Endothelial cell of umbilical vein (primary cell): ENCODE results near the gene FYN. TPM values are rescaled to one million over a fixed set of nuclear protein-coding genes. Genes with fewer than 3 reads are reported as not detected.

ENCODE experiments used
- BruUV-seq: library from RNA; stranded (reverse); fragments of 400-500 nt; replicated peaks from 2 replicates; lab custom pipeline; 2021; lab: Mats Ljungman, UMichigan
- CTCF ChIA-PET: fragments of 300-600, 350-600 bp; sonication (Branson Sonifier 250); formaldehyde crosslinking; loops from one replicate; lab custom pipeline; 2021; ENCODE audit warnings: antibody characterized with exemption, inconsistent platforms; lab: Charles Lee
- POLR2A ChIA-PET: fragments of 300-600, 350-600 bp; sonication (Branson Sonifier 250); formaldehyde crosslinking; loops from one replicate; lab custom pipeline; 2021; ENCODE audit warnings: antibody characterized with exemption, inconsistent platforms; lab: Charles Lee
- DNase-seq: peaks from one replicate; pipeline ENCODE4 v3.0.0-alpha.2; 2011; ENCODE audit warnings: low read depth, low spot score
- FAIRE-seq: peaks from 2 replicates; lab custom pipeline; 2011; peaks lifted over from hg19 to GRCh38; lab: Jason Lieb, UNC
- H2AFZ ChIP-seq: 2 replicates; pipeline ENCODE4 v1.6.0; 2012; ENCODE audit warnings: low read depth, low read length, control low read depth, inconsistent platforms
- H3K27ac ChIP-seq: 2 replicates; pipeline ENCODE4 v1.5.1; 2011; ENCODE audit warnings: low read depth, mild to moderate bottlenecking, control low read depth, low read length, moderate library complexity; ENCODE audit not compliant: insufficient read depth
- H3K27me3 ChIP-seq, 2 experiments: 2 replicates each; pipeline versions ENCODE4 v1.6.0 to v1.6.1; 2011; ENCODE audit warnings: low read length in 2 of 2, mixed read lengths in 1 of 2; ENCODE audit not compliant: control insufficient read depth in 2 of 2, insufficient read depth in 2 of 2
- H3K36me3 ChIP-seq, 2 experiments: 2 replicates in 1 of 2; 3 replicates in 1 of 2; pipeline ENCODE4 v1.5.1; 2011; ENCODE audit warnings: low read length in 2 of 2, mild to moderate bottlenecking in 1 of 2, moderate library complexity in 1 of 2; ENCODE audit not compliant: control insufficient read depth in 2 of 2, insufficient read depth in 2 of 2; ENCODE audit errors: extremely low read depth in 1 of 2
- H3K4me1 ChIP-seq: 3 replicates; pipeline ENCODE4 v1.5.1; 2011; ENCODE audit warnings: mild to moderate bottlenecking, low read length; ENCODE audit not compliant: control insufficient read depth, insufficient read depth; ENCODE audit errors: extremely low read depth
- H3K4me2 ChIP-seq: 2 replicates; pipeline ENCODE4 v1.6.1; 2011; ENCODE audit warnings: low read length, control low read depth, mixed read lengths; ENCODE audit not compliant: insufficient read depth
- H3K4me3 ChIP-seq, 3 experiments: fragments of 200-600 bp in 1 of 3; sonication (generic), shearing (Covaris generic) in 1 of 3; replicated peaks in 1 of 3; 2 replicates each; pipeline ENCODE4 v1.5.1; 2011 to 2016; ENCODE audit warnings: control low read depth in 3 of 3, low read length in 3 of 3, mild to moderate bottlenecking in 2 of 3, inconsistent platforms in 1 of 3, low read depth in 1 of 3, moderate library complexity in 1 of 3; ENCODE audit not compliant: insufficient read depth in 1 of 3
- H3K79me2 ChIP-seq: 2 replicates; pipeline ENCODE4 v1.6.0; 2012; ENCODE audit warnings: low read length, inconsistent platforms; ENCODE audit not compliant: control insufficient read depth, insufficient read depth
- H3K9ac ChIP-seq: replicated peaks from 2 replicates; pipeline ENCODE3; 2011; ENCODE audit warnings: low read length, control low read depth; ENCODE audit not compliant: insufficient read depth; ENCODE audit errors: extremely low read depth
- H3K9me1 ChIP-seq: replicated peaks from 3 replicates; pipeline ENCODE4 v1.6.0; 2011; ENCODE audit warnings: mild to moderate bottlenecking, low read length; ENCODE audit not compliant: control insufficient read depth, insufficient read depth; ENCODE audit errors: extremely low read depth
- H3K9me3 ChIP-seq: replicated peaks from 2 replicates; pipeline ENCODE4 v1.5.1; 2012; ENCODE audit warnings: low read length, inconsistent platforms; ENCODE audit not compliant: control insufficient read depth, insufficient read depth
- H4K20me1 ChIP-seq: replicated peaks from 2 replicates; pipeline ENCODE3; 2011; ENCODE audit warnings: mild to moderate bottlenecking, low read length; ENCODE audit not compliant: control insufficient read depth, insufficient read depth; ENCODE audit errors: extremely low read depth
- CTCF ChIP-seq, 2 donors: IDR thresholded peaks; 1 replicate in 1 of 2; 2 replicates in 1 of 2; pipeline ENCODE4 v1.5.1; 2011; ENCODE audit warnings: low read length in 2 of 2, mild to moderate bottlenecking in 2 of 2, moderate library complexity in 2 of 2, control low read depth in 1 of 2, inconsistent platforms in 1 of 2, low read depth in 1 of 2; ENCODE audit not compliant: insufficient read depth in 1 of 2; ENCODE audit errors: extremely low read depth in 1 of 2
- EZH2 ChIP-seq: IDR thresholded peaks from 2 replicates; pipeline ENCODE4 v1.6.1; 2012; ENCODE audit warnings: borderline replicate concordance, low read depth, mild to moderate bottlenecking, moderate library complexity, low read length, inconsistent platforms; ENCODE audit not compliant: severe bottlenecking
- FOS ChIP-seq: IDR thresholded peaks from 2 replicates; pipeline ENCODE4 v1.6.1; 2011; ENCODE audit warnings: mild to moderate bottlenecking, low read length, moderate library complexity, borderline replicate concordance; ENCODE audit not compliant: insufficient read depth
- MAX ChIP-seq: IDR thresholded peaks from 2 replicates; pipeline ENCODE4 v1.6.1; 2011; ENCODE audit not compliant: insufficient read depth, insufficient read length
- POLR2A ChIP-seq: IDR thresholded peaks from 2 replicates; pipeline ENCODE4 v1.6.1; 2012; ENCODE audit warnings: low read depth, mild to moderate bottlenecking, control low read depth, low read length
- POLR2AphosphoS5 ChIP-seq: IDR thresholded peaks from 2 replicates; pipeline ENCODE4 v1.6.1; 2012; ENCODE audit warnings: low read depth, mild to moderate bottlenecking, control low read depth, low read length, moderate library complexity; ENCODE audit not compliant: insufficient read depth
- dilution Hi-C: fragments of 300-500 bp; cut with MboI; formaldehyde crosslinking; loops from one replicate; pipeline ENCODE4 v1.15.0; 2019; ENCODE audit warnings: low sequenced_read_pairs; ENCODE audit not compliant: extremely low pct_ligation_motif_present
- intact Hi-C: fragments of 100-400 bp; cut with micrococcal nuclease; formaldehyde crosslinking; loops from one replicate; pipeline ENCODE4 v1.10.0; 2022
- polyA plus RNA-seq, 4 experiments: library from polyadenylated mRNA; depleted of rRNA in 3 of 4; stranded (reverse) in 3 of 4; unstranded in 1 of 4; fragments of >200 nt; gene quantifications; 2 replicates each; pipeline versions ENCODE4 v1.2.1 to v1.2.3, GENCODE V29; 2011 to 2012; ENCODE audit warnings: missing spikeins in 1 of 4
- total RNA-seq: library from RNA; stranded (reverse); gene quantifications from 2 replicates; pipeline ENCODE4 v1.2.3, GENCODE V29; 2021

Gene FYN
- total and polyA plus RNA-seq, 2 donors (not counting 3 experiments of a cell fraction or from before 2014, with no cell fraction given): 69.0 to 143 TPM

- no peak for DNase-seq
- H3K27me3 ChIP-seq: no peaks in the 10 kb centered on the region
- BruUV-seq: no TSS peak
- no peaks in the 10 kb centered on the region for H3K36me3 ChIP-seq
- H3K27ac ChIP-seq: no peak overlapping the region
- H4K20me1 ChIP-seq: peaks cover 6% of the 10 kb centered on the region
- H3K4me2 ChIP-seq: no peak overlapping the region
- intact Hi-C loops (no loop called here), dilution Hi-C loops (no loop called here)
- TF ChIP-seq CTCF (IDR thresholded peaks at IDR 0.05; ENCODE audit: extremely low read depth in 1 of 2, insufficient read depth in 1 of 2, low read depth in 1 of 2, low read length in 2 of 2) (no peak), FOS (no peak)
- peaks cover 14% of the 10 kb centered on the region for H3K4me1 ChIP-seq
- H2AFZ ChIP-seq: no peak overlapping the region
- no peak overlapping the region for H3K4me3 ChIP-seq
- ChIA-PET POLR2A (no interaction called here), CTCF (no interaction called here)
- no peaks in the 10 kb centered on the region for H3K9me3 ChIP-seq
- no peak for FAIRE-seq
- no peak overlapping the region for H3K9ac ChIP-seq
- no peaks in the 10 kb centered on the region for H3K9me1 ChIP-seq
- H3K79me2 ChIP-seq: peaks cover 37% of the 10 kb centered on the region
Measured at GRCh38 chr6:111846492-111847409, 26.5 kb downstream of the FYN start.

GRCh38 chr6:111846066-111846465 lies 27.2 kb downstream of the FYN start:
- FAIRE-seq: no peak
- POLR2A ChIA-PET: no interaction called here

More at GRCh38 chr6:111846066-111846465, 27.2 kb downstream of the FYN start:
- Histone ChIP-seq H3K36me3 (no peaks in the 10 kb centered on the region), H3K27me3 (no peaks in the 10 kb centered on the region), H3K9ac (no peak overlapping the region), H3K9me3 (no peaks in the 10 kb centered on the region), H3K79me2 (peaks cover 31% of the 10 kb centered on the region), H2AFZ (no peak overlapping the region), H3K9me1 (no peaks in the 10 kb centered on the region), H3K27ac (no peak overlapping the region), H3K4me1 (peaks cover 20% of the 10 kb centered on the region), H3K4me3 (no peak overlapping the region), H4K20me1 (peaks cover 2% of the 10 kb centered on the region), H3K4me2 (no peak overlapping the region)
- dilution Hi-C loops (no loop called here), intact Hi-C loops (no loop called here)
- no TSS peak for BruUV-seq
- no peak for DNase-seq
- TF ChIP-seq MAX (no peak), CTCF (IDR thresholded peaks at IDR 0.05; ENCODE audit: extremely low read depth in 1 of 2, insufficient read depth in 1 of 2, low read depth in 1 of 2, low read length in 2 of 2) (no peak), EZH2 (no peak), POLR2A (no peak), POLR2AphosphoS5 (no peak)
- CTCF ChIA-PET: interaction anchor here (1.1 kb wide), 1 partner anchor 19 kb away, joined by 3 read pairs; no protein-coding TSS in a partner anchor
